ENCODE measurements around the gene HACD3.
"Not testable (repeated sequence)": the region's sequence is repeated elsewhere in the genome, so short reads cannot be mapped to it uniquely, and the experiment has no call there.

The HACD3 gene

DNA sequence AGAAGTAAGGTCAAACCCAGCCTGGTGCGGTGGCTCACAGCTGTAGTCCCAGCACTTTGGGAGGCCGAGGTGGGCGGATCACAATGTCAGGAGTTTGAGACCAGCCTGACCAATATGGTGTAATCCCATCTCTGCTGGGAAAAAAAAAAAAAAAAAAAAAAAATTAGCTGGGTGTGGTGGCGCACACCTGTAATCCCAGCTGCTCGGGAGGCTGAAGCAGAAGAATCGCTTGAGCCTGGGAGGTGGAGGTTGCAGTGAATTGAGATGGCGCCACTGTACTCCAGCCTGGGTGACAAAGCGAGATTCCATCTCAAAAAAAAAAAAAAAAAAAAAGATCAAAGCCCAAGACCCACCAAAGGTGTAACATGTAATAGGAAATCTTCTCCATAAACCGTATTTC lies 19.0 kb downstream of the HACD3 start:
- in situ Hi-C loops (cut with MboI; ENCODE audit: low sequenced_read_pairs) = not testable (repeated sequence)

DNA sequence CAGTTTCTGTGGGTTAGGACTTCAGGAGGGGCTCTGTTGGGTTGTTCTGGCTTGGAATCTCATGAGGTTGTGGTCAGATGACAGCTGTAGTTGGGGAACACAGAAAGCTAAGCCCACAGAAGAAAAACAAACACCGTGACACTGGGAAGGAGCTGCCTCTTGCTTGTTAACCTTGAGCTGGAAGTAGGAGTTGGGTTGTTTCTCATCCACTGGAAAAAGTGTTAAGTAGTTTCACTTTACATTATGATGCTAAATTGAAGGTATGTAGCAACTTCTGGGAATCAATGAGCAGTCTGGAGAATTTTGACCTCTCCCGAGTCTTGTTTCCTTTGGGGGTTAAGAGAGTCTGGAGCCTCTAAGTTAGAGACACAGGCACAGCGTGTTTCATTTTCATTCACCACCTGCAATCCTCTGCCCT lies 20.4 kb downstream of the HACD3 start:
- in situ Hi-C loops (cut with MboI; ENCODE audit: low sequenced_read_pairs) = no loop called here

DNA sequence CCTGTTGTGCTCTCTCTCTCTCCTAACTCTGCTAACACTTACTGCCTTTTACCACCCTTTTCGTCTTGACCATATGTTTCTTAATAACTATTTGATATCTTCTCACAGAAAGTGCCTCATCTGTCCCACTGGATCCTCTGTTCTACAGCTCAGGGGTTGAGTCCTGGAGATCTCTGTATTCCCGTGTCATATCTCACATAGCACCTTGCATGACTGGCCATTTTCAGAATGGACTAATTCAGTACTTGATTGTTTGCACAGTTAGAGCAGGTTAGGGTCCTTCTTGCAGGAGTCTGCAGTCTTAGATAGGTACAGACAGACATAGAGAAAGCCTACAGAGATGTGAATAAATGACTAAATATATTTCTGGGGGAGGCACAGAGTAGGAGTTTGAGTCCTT lies 20.9 kb downstream of the HACD3 start:
- in situ Hi-C loops (cut with MboI; ENCODE audit: low sequenced_read_pairs) = no loop called here

DNA sequence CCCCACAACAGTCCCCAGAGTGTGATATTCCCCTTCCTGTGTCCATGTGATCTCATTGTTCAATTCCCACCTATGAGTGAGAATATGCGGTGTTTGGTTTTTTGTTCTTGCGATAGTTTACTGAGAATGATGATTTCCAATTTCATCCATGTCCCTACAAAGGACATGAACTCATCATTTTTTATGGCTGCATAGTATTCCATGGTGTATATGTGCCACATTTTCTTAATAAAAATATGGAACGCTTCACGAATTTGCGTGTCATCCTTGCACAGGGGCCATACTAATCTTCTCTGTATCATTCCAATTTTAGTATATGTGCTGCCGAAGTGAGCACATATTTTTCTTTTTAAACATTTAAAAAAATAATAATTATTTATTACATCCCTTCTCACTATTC lies 22.6 kb downstream of the HACD3 start:
- in situ Hi-C loops (cut with MboI; ENCODE audit: low sequenced_read_pairs) = not testable (repeated sequence)

DNA sequence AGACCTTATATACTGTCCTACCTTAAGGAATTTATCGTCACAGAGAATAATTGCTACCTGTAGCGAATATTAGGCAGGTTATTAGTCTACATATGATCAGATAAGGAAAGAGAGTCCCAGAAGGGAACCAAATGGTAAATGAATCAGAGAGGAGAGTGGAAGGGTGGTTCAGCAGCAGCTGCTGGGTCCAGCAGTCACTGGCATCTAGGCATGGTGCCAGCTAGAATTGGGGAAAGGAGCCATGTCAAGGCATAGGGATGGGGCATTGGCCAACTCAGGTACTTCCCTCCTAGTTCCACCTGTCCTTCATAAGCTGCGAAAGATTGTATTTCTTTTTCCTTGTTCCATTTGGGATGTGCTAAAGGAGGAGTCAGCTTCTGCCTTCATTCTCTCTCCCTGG lies 23.4 kb downstream of the HACD3 start:
- in situ Hi-C loops (cut with MboI; ENCODE audit: low sequenced_read_pairs) = no loop called here

DNA sequence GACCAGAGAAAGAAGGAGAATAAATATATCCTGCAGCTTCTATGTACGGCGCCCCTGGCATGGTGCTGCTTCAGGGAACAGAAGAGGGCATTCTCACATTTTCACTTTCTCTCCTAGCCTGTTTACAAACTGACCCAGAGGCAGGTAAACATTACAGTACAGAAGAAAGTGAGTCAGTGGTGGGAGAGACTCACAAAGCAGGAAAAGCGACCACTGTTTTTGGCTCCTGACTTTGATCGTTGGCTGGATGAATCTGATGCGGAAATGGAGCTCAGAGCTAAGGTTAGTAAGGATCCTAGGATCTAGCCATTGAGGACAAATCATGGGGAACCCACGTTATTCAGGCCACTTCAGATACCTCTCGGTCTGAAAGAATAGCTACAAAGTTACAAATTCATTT lies 26.4 kb downstream of the HACD3 start:
- in situ Hi-C loops (cut with MboI; ENCODE audit: low sequenced_read_pairs) = no loop called here

DNA sequence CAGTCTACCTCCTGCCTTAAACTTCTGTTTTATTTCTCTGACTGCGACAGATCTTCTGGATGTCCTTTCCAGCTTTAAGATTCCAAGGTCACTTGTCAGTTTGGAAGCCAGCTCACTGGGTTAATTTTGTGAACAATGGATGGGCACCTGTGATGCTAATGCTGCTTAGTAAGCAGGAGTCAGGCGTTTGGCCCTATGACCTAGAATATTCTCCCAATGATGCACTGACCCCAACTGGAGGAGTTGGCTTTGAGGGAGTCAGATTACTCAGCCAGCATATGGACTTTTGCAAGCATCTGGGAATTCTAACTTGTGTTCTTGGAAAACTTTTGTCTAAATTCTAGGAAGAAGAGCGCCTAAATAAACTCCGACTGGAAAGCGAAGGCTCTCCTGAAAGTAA lies 28.1 kb downstream of the HACD3 start:
- in situ Hi-C loops (cut with MboI; ENCODE audit: low sequenced_read_pairs) = no loop called here

DNA sequence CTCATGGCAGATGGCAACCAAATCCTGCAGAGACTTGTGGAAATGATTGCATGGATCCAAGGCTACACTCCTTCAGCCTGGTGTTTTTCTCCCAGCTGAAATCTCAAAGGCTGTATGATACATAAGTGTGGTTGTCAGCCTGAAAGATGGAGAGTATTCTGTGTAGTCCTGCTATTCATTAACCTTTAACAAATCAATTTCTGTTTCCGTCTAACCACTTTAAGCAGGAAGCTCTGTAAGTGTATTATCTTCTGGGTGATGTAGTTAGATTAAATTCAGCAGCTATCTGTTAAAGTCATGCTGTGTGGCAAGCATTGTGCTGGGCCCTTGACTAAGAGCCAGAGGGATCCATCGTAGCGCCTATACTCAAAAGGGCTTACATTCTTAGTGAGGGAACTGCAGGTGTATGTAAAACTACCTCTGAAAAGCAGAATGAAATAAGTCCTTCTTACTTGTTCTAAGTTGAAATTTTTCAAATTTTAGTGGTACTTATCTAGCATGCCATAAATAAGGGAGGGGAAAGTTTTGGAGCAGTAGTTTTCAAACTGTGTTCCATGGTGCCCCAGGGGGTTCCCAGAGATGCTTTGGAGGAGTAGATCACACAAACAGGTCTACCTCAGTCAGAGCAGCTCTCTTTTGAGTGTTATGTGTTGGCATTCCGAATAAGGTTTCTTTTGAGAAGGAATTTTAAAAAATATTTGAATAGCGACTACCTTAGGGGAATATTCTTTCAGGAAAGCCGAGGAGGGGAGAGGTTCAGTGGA lies 28.9 kb downstream of the HACD3 start:
- in situ Hi-C loops (cut with MboI; ENCODE audit: low sequenced_read_pairs) = no loop called here

DNA sequence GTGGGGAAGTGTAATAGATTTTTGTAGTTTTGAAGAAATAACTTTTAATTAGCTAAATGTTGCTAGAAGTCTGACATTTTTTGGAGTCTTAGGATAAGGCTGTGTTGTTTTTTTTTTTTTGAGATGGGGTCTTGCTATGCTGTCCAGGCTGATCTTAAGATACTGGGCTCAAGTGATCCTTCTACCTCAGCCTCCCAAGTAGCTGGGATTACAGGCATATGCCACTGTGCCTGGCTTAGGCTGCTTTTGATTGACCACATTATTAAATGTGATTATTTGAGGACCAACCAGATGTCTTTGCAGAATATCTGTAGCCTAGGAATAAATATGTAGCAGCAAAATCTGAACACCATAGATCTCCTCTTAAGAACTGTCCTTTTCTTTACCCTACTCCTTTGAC lies 29.7 kb downstream of the HACD3 start:
- in situ Hi-C loops (cut with MboI; ENCODE audit: low sequenced_read_pairs) = no loop called here

DNA sequence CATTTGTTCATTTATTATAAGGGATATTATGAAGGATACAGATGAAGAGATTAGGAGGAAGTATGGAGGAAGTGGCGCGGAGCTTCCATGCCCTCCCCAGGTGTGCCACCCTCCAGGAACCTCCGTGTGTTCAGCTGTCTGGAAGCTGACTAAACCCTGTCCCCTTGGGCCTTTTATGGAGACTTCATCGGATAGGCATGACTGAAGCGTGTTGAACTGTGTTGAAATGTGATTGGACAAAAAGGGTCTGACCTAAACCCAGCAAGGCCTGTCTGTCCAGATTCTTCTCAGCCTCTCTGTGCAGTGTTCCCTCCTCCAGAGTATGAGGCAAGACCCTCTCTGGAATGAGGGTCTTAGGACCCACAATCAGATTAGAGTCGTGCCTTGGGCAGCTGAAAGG lies 31.7 kb downstream of the HACD3 start:
- in situ Hi-C loops (cut with MboI; ENCODE audit: low sequenced_read_pairs) = no loop called here

DNA sequence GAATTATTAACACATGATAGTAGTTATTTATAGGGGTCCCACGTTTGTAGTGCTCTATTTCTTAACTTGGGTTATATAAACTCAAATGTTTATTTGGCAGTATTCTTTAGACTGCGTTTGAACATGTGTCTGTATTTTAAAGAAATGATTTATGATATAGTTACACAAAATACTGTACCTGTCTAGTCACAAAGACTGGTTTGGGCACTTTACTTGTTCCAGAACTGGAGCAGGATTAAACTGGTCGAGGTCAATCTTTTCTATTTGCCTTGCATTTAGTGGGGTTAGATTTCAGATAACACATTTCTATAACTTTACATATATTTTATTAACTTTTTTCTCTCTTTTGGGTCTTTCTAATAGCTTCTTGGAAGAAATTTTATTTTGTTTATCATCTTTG lies 39.5 kb downstream of the HACD3 start:
- in situ Hi-C loops (cut with MboI; ENCODE audit: low sequenced_read_pairs) = no loop called here

DNA sequence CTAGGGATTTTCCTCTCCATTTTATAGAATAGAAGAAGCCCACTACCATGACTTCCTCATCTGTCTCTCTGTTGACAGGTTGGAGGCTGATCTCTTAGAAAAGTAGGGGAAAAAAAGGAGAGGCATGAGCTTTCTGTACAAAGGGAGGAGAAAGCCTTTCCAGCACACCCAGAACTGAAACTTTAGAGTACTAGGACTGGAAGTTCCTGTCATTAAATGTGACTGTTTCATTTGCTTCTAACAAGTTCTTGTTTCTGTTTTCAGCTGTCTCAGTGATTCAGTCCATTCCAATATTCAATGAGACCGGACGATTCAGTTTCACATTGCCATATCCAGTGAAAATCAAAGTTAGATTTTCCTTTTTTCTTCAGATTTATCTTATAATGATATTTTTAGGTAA lies 41.7 kb downstream of the HACD3 start:
- in situ Hi-C loops (cut with MboI; ENCODE audit: low sequenced_read_pairs) = no loop called here

DNA sequence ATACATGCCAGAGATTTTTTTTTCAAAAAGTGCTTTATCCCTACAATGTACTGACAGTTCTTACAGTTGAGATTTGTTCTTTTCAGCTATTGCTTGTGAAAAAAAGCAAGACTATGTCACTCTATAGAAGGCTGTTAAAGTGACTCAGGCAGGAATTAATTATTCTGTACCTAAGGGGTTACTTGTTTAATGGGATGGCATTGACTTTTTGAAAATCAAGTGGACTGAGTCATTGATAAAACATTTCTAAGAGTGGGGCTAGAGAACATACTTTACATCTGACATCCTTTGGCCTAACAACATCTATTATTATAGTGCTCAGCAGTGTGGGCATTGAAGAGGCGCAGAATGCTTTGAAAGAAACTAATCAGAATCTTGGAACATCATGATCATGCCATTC lies 46.4 kb downstream of the HACD3 start:
- in situ Hi-C loops (cut with MboI; ENCODE audit: low sequenced_read_pairs) = no loop called here

DNA sequence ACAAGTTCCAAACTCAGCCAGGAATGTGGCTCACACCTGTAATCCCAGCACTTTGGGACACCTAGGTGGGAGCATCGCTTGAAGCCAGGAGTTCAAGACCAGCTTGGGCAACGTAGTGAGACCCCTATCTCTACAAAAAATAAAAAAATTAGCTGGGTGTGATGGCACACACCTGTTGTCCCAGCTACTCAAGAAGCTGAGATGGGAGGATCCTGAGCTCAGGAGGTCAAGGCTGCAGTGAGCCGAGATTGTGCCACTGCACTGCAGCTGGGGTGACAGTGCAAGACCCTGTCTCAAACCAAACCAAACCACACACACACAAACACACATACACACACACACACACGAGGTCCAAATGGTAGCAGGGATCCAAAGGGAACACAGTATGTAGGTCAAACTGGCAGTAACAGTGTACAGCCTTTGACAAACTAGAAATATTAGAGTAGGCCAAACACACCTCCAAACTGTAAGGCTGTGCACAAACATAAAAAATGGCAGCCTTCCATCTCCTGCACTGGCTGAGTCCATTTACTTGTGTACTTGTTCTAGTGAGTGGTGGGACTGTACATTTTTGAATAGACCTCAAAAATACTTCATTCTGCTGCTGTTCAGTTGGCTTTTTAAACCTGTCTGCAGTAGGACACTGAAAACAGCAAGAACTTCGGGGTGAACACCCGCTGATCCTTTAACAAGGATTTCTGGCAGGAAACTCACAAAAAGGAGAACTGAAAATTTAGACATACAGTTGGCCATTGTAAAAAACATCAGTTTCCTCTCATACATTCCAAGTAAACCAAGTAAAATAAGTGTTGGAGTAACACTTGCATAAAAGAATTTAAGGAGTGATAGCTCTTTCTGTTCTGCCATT lies 47.1 kb downstream of the HACD3 start:
- in situ Hi-C loops (cut with MboI; ENCODE audit: low sequenced_read_pairs) = no loop called here

DNA sequence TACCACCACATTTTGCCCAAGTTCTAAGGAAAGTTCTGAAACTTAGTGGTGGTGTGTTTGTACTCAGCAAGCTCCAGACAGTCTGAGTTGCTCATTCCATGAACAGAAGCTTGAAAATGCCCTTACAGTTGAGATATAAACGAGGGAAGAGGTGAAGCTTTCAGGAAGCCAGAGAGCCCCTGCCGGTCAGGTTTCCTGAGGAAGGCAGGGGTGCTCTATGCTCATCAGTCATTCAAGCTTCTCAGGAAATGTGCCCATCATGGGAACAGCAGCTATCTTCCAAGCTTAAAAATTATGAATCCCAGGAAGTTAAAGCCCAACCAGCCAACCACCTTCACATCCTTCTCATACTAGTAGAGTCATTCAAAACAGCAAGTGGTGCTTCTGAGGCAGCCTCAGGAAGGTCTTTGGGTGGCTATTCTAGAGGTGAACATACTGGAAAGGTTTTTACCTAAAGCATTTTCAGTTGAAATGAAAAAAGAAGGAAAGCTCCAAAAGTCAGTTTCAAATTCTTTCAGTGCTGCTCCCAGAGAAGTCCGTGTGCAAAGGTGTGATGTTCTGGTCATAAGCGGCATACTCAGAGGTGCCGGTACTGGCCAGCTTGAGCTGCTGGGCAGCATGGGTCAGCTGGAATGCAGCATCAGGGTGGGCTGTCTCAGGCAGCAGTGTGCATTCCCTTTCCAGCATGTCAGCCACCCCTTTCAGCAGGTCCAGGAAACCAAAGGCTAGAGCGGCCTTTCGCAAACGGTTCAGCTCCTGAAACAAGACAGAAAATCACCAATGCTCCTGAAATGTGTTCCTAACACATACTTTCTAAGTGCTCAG lies 48.9 kb downstream of the HACD3 start:
- in situ Hi-C loops (cut with MboI; ENCODE audit: low sequenced_read_pairs) = no loop called here

DNA sequence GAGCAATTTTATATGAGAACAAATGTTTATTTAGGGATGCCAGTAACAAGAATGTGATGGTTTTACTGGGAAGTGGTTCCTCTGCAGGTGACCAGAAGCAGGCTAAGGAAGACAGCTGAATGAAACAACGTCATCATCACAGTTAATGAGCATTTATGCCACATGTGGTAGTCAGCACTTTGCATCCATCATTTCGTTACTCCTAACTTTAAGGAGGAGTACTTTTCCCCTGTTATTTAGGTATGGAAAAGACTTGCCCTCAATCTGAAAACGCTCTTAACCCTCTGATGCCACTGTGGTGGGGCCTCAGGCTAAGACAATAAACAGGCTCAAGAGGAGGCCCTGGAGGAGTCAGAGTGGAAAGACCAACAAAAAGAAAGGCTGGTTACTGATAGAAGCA lies 49.5 kb downstream of the HACD3 start:
- in situ Hi-C loops (cut with MboI; ENCODE audit: low sequenced_read_pairs) = no loop called here

DNA sequence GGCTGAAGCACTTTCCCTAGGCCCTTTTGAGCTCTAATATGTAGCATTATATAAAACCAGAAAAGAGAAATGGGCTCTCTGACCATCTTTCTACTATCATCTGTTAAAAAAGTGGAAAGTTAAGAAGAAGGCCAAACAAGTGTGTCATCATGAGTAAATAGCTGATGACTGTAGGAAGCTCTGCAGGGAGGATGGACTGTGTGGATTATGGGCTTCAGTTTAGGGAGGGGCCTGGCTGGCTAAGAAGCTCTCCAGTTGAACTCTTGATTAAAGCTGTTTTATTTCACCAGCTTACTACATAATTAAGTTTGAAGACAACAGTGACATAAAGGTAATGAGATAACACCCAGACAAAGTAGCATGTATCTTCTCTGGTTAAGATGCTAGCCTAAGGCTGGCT lies 50.0 kb downstream of the HACD3 start:
- in situ Hi-C loops (cut with MboI; ENCODE audit: low sequenced_read_pairs) = no loop called here

DNA sequence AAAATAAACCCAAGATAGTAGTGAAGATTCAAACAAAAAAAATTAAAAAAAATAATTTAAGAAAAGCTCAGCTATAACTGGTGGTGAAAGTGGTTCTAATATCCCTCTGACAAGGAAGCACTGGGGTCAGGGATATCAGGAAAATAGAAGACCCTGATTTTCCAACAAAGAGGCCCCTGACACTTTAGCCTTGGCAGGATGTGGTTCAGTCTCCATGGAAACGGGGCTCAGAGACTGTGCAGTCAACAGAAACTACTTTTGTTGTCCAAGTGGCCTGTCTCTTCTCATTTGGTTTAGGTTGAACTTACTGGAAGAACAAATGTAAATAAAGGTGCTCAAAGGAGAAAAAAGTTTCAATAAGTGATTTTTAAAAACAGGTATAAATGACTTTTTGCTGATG lies 53.4 kb downstream of the HACD3 start:
- in situ Hi-C loops (cut with MboI; ENCODE audit: low sequenced_read_pairs) = no loop called here

DNA sequence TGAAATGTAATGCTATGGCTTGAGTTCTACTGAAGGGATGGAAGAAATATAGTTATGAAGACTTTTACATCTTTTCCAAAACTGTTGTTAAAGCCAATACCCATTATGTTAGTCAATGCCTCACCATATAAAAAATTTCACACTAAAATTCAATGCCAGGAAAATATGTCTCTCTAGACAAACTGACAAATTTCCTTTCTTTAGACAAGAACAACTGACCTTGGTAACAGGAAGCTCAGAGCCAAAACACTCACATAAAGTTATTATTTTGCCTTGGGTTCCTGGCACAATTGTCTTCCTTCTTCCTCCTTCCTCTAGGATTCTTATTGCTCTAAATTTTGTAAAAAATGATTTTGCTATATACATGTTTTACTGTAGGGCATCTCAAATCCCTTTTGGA lies 54.0 kb downstream of the HACD3 start:
- in situ Hi-C loops (cut with MboI; ENCODE audit: low sequenced_read_pairs) = no loop called here

DNA sequence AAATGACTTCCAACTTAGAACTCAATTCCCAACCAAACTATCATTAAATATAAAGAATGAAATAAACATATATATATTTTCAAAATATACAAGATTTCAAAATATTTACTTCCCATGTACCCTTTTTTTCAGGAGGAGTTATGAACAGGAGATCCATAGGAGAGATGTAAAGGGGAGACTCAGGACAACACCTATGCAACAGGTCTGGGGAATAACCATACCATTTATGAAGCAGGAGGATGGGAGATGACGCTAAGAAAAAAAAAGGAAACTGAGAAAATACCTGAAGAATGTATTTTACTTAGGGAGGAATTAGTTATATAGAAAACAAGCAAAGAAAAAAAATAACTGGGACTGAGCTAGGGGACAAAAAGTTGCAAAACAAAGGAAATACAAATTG lies 56.8 kb downstream of the HACD3 start:
- in situ Hi-C loops (cut with MboI; ENCODE audit: low sequenced_read_pairs) = no loop called here

DNA sequence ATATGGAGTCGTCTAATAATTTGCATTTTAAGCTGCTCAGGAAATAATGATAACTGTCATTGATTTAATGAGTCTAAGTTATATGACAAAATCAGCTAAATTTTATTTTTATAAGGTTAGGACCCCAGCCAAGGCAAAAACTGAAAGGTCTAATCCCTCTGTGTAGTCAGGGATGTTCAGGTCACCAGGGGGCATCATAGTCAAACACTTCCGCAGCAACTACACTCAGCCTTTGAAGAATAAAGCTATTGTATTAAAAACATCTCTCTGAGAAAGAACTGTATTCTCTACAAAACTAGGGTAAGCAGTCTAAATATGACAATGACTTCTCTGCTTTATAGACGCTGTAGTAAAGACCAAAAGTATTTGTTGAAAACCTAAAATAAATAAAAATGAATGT lies 65.7 kb downstream of the HACD3 start:
- in situ Hi-C loops (cut with MboI; ENCODE audit: low sequenced_read_pairs) = no loop called here

DNA sequence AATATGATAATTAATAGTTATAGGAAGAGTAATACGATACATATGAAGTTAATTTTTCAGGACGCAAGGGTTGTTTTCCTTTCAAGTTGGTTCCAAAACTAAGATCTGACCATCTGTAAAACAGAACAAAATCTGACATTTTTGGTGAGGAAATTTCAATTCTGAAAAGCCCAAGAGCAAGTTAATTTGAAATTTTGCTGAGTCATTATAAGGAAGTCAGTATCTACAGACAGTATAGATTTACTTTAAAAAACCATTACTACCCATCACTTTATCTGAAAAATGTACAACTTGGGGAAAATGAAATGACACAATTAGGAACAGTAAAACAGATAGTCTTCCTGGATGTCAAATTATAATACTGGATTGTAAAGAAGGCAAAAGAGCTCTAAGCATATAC lies 68.2 kb downstream of the HACD3 start:
- in situ Hi-C loops (cut with MboI; ENCODE audit: low sequenced_read_pairs) = no loop called here
